Testis (tissue), 3 donors: ENCODE results near the gene TRIOBP. TPM values are rescaled to one million over a fixed set of nuclear protein-coding genes. Genes with fewer than 3 reads are reported as not detected.
"Not testable (repeated sequence)": the region's sequence is repeated elsewhere in the genome, so short reads cannot be mapped to it uniquely, and the experiment has no call there.

Experiments used
- DNase-seq: peaks from one replicate; pipeline ENCODE4 v3.0.0-alpha.2; 2019
- H3K27ac ChIP-seq, 2 donors: fragments of 200-600 bp; sonication (generic); one replicate each; pipeline ENCODE4 v1.5.1; 2019
- H3K27me3 ChIP-seq: fragments of 200-600 bp; sonication (generic); one replicate; pipeline ENCODE4 v1.5.1; 2019
- H3K36me3 ChIP-seq: fragments of 200-600 bp; sonication (generic); one replicate; pipeline ENCODE4 v1.5.1; 2017; ENCODE audit warnings: low read depth; ENCODE audit errors: missing control alignments
- H3K4me1 ChIP-seq: fragments of 200-600 bp; sonication (generic); one replicate; pipeline ENCODE4 v1.5.1; 2019
- H3K4me3 ChIP-seq, 2 donors: fragments of 200-600 bp; sonication (generic); one replicate each; pipeline ENCODE4 v1.5.1; 2017 to 2019
- H3K9me3 ChIP-seq: fragments of 200-600 bp; sonication (generic); one replicate; pipeline ENCODE4 v1.5.1; 2017
- CTCF ChIP-seq, 3 experiments: fragments of 450-650 bp in 2 of 3; fragments of 200-600 bp in 1 of 3; sonication (generic) in 1 of 3; IDR thresholded peaks; one replicate each; pipeline ENCODE4 v1.5.1; 2016 to 2019; ENCODE audit warnings: antibody characterized with exemption in 3 of 3, mild to moderate bottlenecking in 2 of 3, moderate library complexity in 1 of 3
- POLR2A ChIP-seq: fragments of 450-650 bp; IDR thresholded peaks from one replicate; pipeline ENCODE4 v1.6.1; 2017; ENCODE audit warnings: antibody characterized with exemption, mild to moderate bottlenecking, moderate library complexity
- WGBS, 2 donors: methylation state at CpG; one replicate each; pipeline ENCODE4 v1.1.5; 2018; 5-methylcytosine and 5-hydroxymethylcytosine counted together
- intact Hi-C: fragments of 100-400 bp; cut with DNase I; formaldehyde crosslinking; loops from one replicate; pipeline ENCODE4 v1.15.1; 2023; ENCODE audit warnings: low total_unique reads
- polyA plus RNA-seq: library from polyadenylated mRNA; stranded (reverse); fragments of 350-450 nt; fragmentation: Illumina TruSeq; extraction: RNeasy Lipid Tissue Mini Kit (QIAGEN cat#74804); gene quantifications from one replicate; pipeline ENCODE4 v1.2.3, GENCODE V29; 2014; ENCODE audit warnings: low read depth, low replicate concordance; ENCODE audit not compliant: insufficient read depth
- total RNA-seq, 2 donors: library from RNA; depleted of rRNA; stranded (reverse); fragments of >200 nt; gene quantifications; one replicate each; pipeline ENCODE4 v1.2.3, GENCODE V29; 2016

TRIOBP gene
- total and polyA plus RNA-seq, 3 donors from 2014 or later, result 52.9 to 80.2 (median 74.0) TPM

GRCh38 chr22:37797874-37798500, 101.1 kb downstream of the TRIOBP start:
- DNase-seq, result no peak
- H3K4me3 ChIP-seq, result no peak overlapping the region
- 63 to 68% methylated on average over 14 of the region's 14 CpGs for WGBS, 2 donors
- no peaks in the 10 kb centered on the region for H3K36me3 ChIP-seq
- H3K27me3 ChIP-seq, result no peaks in the 10 kb centered on the region
- peaks cover 8% of the 10 kb centered on the region for H3K4me1 ChIP-seq
- H3K9me3 ChIP-seq, result no peaks in the 10 kb centered on the region
- no peak for TF ChIP-seq CTCF (IDR thresholded peaks at IDR 0.05)
- no peak for TF ChIP-seq POLR2A
- no peak overlapping the region for H3K27ac ChIP-seq
- intact Hi-C loops, result loop anchor here (10.0 kb wide), 1 partner anchor 133 kb away; no protein-coding TSS in a partner anchor

GRCh38 chr22:37799979-37800378, 103.1 kb downstream of the TRIOBP start:
- H3K9me3 ChIP-seq, H3K27me3 ChIP-seq, DNase-seq, H3K36me3 ChIP-seq, H3K4me3 ChIP-seq, H3K27ac ChIP-seq: not testable (repeated sequence)
- intact Hi-C loops, result loop anchor here (10.0 kb wide), 1 partner anchor 135 kb away; no protein-coding TSS in a partner anchor
- peaks cover 22% of the 10 kb centered on the region for H3K4me1 ChIP-seq
- 84 to 91% methylated on average over 9 of the region's 9 CpGs for WGBS, 2 donors

GRCh38 chr22:37801946-37802309, 105.1 kb downstream of the TRIOBP start:
- Histone ChIP-seq H3K4me3 (peak overlapping the region; percentile 56 to 62), H3K9me3 (no peaks in the 10 kb centered on the region), H3K27ac (peak overlapping the region in 1 of 2 donors; percentile 55), H3K4me1 (peaks cover 33% of the 10 kb centered on the region), H3K27me3 (no peaks in the 10 kb centered on the region), H3K36me3 (no peaks in the 10 kb centered on the region)
- intact Hi-C loops, result no loop called here
- DNase-seq, result no peak
- 0 to 3% methylated on average over 12 to 13 of the region's 13 CpGs for WGBS, 2 donors
- TF ChIP-seq POLR2A, result no peak
- TF ChIP-seq CTCF (IDR thresholded peaks at IDR 0.05), result no peak

- intact Hi-C loops, result no loop called here
- no peak for TF ChIP-seq CTCF (IDR thresholded peaks at IDR 0.05)
- TF ChIP-seq POLR2A, result no peak
- no peaks in the 10 kb centered on the region for H3K9me3 ChIP-seq
- H3K4me1 ChIP-seq, result peaks cover 33% of the 10 kb centered on the region
- H3K27me3 ChIP-seq, result no peaks in the 10 kb centered on the region
- no peaks in the 10 kb centered on the region for H3K36me3 ChIP-seq
- H3K27ac ChIP-seq, result peak overlapping the region in 1 of 2 donors; percentile 55
- DNase-seq, result peak; percentile 78
- peak overlapping the region; percentile 56 to 62 for H3K4me3 ChIP-seq
- WGBS, 2 donors, result 3 to 7% methylated on average over 26 to 61 of the region's 63 CpGs
These were observed 105.7 kb downstream of the TRIOBP start for GRCh38 chr22:37802310-37803194.

GRCh38 chr22:37803195-37803638, 106.4 kb downstream of the TRIOBP start:
- DNase-seq, result peak; percentile 39

More at GRCh38 chr22:37803195-37803638, 106.4 kb downstream of the TRIOBP start:
- Histone ChIP-seq H3K27ac (no peak overlapping the region), H3K4me1 (peaks cover 36% of the 10 kb centered on the region), H3K9me3 (no peaks in the 10 kb centered on the region), H3K36me3 (no peaks in the 10 kb centered on the region), H3K27me3 (no peaks in the 10 kb centered on the region), H3K4me3 (peak overlapping the region in 1 of 2 donors; percentile 62)
- TF ChIP-seq CTCF (IDR thresholded peaks at IDR 0.05) (no peak), POLR2A (no peak)
- 28 to 34% methylated on average over 16 of the region's 16 CpGs for WGBS, 2 donors
- intact Hi-C loops, result no loop called here
